ENCODE data around the gene ZNF202.

DNA sequence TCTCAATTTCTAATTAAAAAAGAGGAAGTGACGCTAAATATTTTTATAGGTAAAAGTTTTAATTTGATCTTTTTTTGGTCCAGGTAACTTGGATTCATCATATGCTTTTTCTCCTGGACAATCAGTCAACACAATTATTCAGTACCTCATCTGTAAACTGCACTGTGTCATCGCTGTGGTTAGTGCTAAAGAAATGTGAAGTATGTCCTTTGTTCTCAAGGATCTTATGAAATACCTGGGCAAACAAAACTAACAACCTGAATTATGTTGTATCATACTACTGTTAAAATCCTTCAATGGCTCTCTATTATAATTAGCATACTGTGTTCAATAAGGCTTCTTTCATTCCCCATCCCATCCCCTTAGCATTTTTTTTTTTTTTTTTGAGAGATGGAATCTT is 67.2 kb downstream of the ZNF202 start:
- TF ChIP-seq RAD21 (IDR thresholded peaks at IDR 0.05; ENCODE audit: low read depth) = no peak
- TF ChIP-seq, protein P1, sequence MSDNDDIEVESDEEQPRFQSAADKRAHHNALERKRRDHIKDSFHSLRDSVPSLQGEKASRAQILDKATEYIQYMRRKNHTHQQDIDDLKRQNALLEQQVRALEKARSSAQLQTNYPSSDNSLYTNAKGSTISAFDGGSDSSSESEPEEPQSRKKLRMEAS (IDR thresholded peaks at IDR 0.05) = no peak
- TF ChIP-seq CEBPB (IDR thresholded peaks at IDR 0.05) = no peak
- no peak for TF ChIP-seq TAF1 (IDR thresholded peaks at IDR 0.05; ENCODE audit: low read depth)
